Skin of body (tissue), 2 donors: ENCODE results near the gene ATP13A3. TPM values are rescaled to one million over a fixed set of nuclear protein-coding genes. Genes with fewer than 3 reads are reported as not detected.
A peak's percentile ranks its signal among the peaks of the same experiment; 100 is the strongest.

Source experiments
- DNase-seq: peaks from one replicate; lab custom pipeline; 2025; lab: John Stamatoyannopoulos, UW
- total RNA-seq: library from RNA; depleted of rRNA; stranded (reverse); fragments of >200 nt; gene quantifications from one replicate; pipeline ENCODE4 v1.2.3, GENCODE V29; 2014

Gene ATP13A3
- total RNA-seq, 1 donor from 2014 or later = 73.5 TPM

GRCh38 chr3:194396539-194396858, 90.3 kb downstream of the ATP13A3 start:
- no peak for DNase-seq

- DNase-seq = peak; percentile 69
Measured at GRCh38 chr3:194395778-194396538, 90.8 kb downstream of the ATP13A3 start.

GRCh38 chr3:194395212-194395611, 91.6 kb downstream of the ATP13A3 start:
- DNase-seq = peak; percentile 54

GRCh38 chr3:194392576-194392975, 94.2 kb downstream of the ATP13A3 start:
- DNase-seq = no peak

GRCh38 chr3:194390835-194391234, 96.0 kb downstream of the ATP13A3 start:
- DNase-seq = no peak

- no peak for DNase-seq
Measured at GRCh38 chr3:194389269-194389668, 97.5 kb downstream of the ATP13A3 start.

- DNase-seq = no peak
Measured at GRCh38 chr3:194387926-194388418, 98.8 kb downstream of the ATP13A3 start.

- no peak for DNase-seq
Measured at GRCh38 chr3:194387276-194387675, 99.5 kb downstream of the ATP13A3 start.

GRCh38 chr3:194386648-194387047, 100.2 kb downstream of the ATP13A3 start:
- no peak for DNase-seq

GRCh38 chr3:194386066-194386465, 100.7 kb downstream of the ATP13A3 start:
- DNase-seq = no peak

GRCh38 chr3:194384569-194385001, 102.2 kb downstream of the ATP13A3 start:
- no peak for DNase-seq

GRCh38 chr3:194384156-194384555, 102.6 kb downstream of the ATP13A3 start:
- no peak for DNase-seq

- no peak for DNase-seq
Measured at GRCh38 chr3:194383276-194383940, 103.4 kb downstream of the ATP13A3 start.

- DNase-seq = no peak
Measured at GRCh38 chr3:194382892-194383223, 103.9 kb downstream of the ATP13A3 start.

GRCh38 chr3:194382196-194382891, 104.5 kb downstream of the ATP13A3 start:
- no peak for DNase-seq

GRCh38 chr3:194381460-194381875, 105.3 kb downstream of the ATP13A3 start:
- DNase-seq = no peak

GRCh38 chr3:194380326-194380725, 106.5 kb downstream of the ATP13A3 start:
- DNase-seq = no peak

GRCh38 chr3:194379651-194380050, 107.2 kb downstream of the ATP13A3 start:
- no peak for DNase-seq

GRCh38 chr3:194379231-194379630, 107.6 kb downstream of the ATP13A3 start:
- no peak for DNase-seq

- no peak for DNase-seq
Measured at GRCh38 chr3:194377708-194378107, 109.1 kb downstream of the ATP13A3 start.

- no peak for DNase-seq
Measured at GRCh38 chr3:194376241-194376560, 110.6 kb downstream of the ATP13A3 start.

GRCh38 chr3:194375473-194376240, 111.1 kb downstream of the ATP13A3 start:
- no peak for DNase-seq
